Activated CD4-positive, alpha-beta T cell treated with anti-CD3 and anti-CD28 coated beads for 36 hours (primary cell): ENCODE measurements around the gene PRSS33. TPM values are rescaled to one million over a fixed set of nuclear protein-coding genes. Genes with fewer than 3 reads are reported as not detected.

Experiments used
- ATAC-seq: fragments of 200-7000 bp; cut with Tn5 transposase; one replicate; pipeline ENCODE4 v1.10.0; 2021; ENCODE audit warnings: mild to moderate bottlenecking, moderate library complexity
- CTCF ChIA-PET: fragments of 350-600 bp; sonication (Branson Sonifier 250); formaldehyde crosslinking; loops from one replicate; lab custom pipeline; 2021; ENCODE audit warnings: antibody characterized with exemption; lab: Charles Lee
- POLR2A ChIA-PET: fragments of 350-600 bp; sonication (Branson Sonifier 250); formaldehyde crosslinking; loops from one replicate; lab custom pipeline; 2021; ENCODE audit warnings: antibody characterized with exemption, inconsistent platforms; lab: Charles Lee
- DNase-seq: peaks from one replicate; pipeline ENCODE4 v3.0.0-alpha.2; 2020
- H3K27ac Mint-ChIP-seq: one replicate; pipeline ENCODE4 v1.8.0; 2021; ENCODE audit warnings: mixed read lengths
- H3K27me3 Mint-ChIP-seq: one replicate; pipeline ENCODE4 v1.8.0; 2021; ENCODE audit warnings: mixed read lengths
- H3K36me3 Mint-ChIP-seq: one replicate; pipeline ENCODE4 v1.8.0; 2021; ENCODE audit warnings: low read depth, mixed read lengths
- H3K4me1 Mint-ChIP-seq: one replicate; pipeline ENCODE4 v1.8.0; 2021; ENCODE audit warnings: mixed read lengths
- H3K4me3 Mint-ChIP-seq: one replicate; pipeline ENCODE4 v1.8.0; 2021; ENCODE audit warnings: mild to moderate bottlenecking, moderate library complexity, mixed read lengths
- H3K9me3 Mint-ChIP-seq: one replicate; pipeline ENCODE4 v1.8.0; 2021; ENCODE audit warnings: low read depth, mixed read lengths
- intact Hi-C, 2 experiments: fragments of 100-400 bp; cut with DNase I in 1 of 2; cut with micrococcal nuclease in 1 of 2; formaldehyde crosslinking; loops; one replicate each; pipeline versions ENCODE4 v1.14.2 to v1.15.1; 2022 to 2024; cut with DNase I, micrococcal nuclease
- total RNA-seq, 2 experiments: library from RNA; stranded (reverse); gene quantifications; one replicate each; pipeline ENCODE4 v1.2.3, GENCODE V29; 2021

Gene PRSS33
- total RNA-seq, 2 experiments from 2014 or later: not detected

GRCh38 chr16:2779978-2780898, 7.1 kb downstream of the PRSS33 start:
- POLR2A ChIA-PET: interaction anchor here (1.1 kb wide), 1 partner anchor 22 kb away, joined by 6 read pairs; no protein-coding TSS in a partner anchor

GRCh38 chr16:2779151-2779920, 8.0 kb downstream of the PRSS33 start:
- ATAC-seq: no peak

More at GRCh38 chr16:2779978-2780898, 7.1 kb downstream of the PRSS33 start:
- ATAC-seq (no peak), DNase-seq (no peak)
- H3K27ac Mint-ChIP-seq: no peak overlapping the region
- H3K4me3 Mint-ChIP-seq: no peak overlapping the region
- CTCF ChIA-PET: interaction anchor here (0.6 kb wide), 1 partner anchor 19 kb away, joined by 4 read pairs; no protein-coding TSS in a partner anchor
- H3K27me3 Mint-ChIP-seq: no peaks in the 10 kb centered on the region
- peaks cover 3% of the 10 kb centered on the region for H3K36me3 Mint-ChIP-seq
- intact Hi-C loops: loop anchor here (5.0 kb wide), 2 partner anchors 87 to 242 kb away; partner anchors contain the start of genes HCFC1R1 (in 1 of the 2), THOC6 (in 1 of the 2) and TNFRSF12A (in 1 of the 2)
- peaks cover 25% of the 10 kb centered on the region for H3K4me1 Mint-ChIP-seq
- no peaks in the 10 kb centered on the region for H3K9me3 Mint-ChIP-seq

GRCh38 chr16:2778630-2778958, 8.8 kb downstream of the PRSS33 start:
- ChIA-PET POLR2A (interaction anchor here (1.1 to 6.3 kb wide), 2 partner anchors 26 to 104 kb away, joined by 4 to 26 read pairs; partner anchors contain the start of genes FLYWCH2 and SRRM2), CTCF (interaction anchor here (0.7 to 1.2 kb wide), 3 partner anchors 22 to 67 kb away, joined by 3 to 4 read pairs (median 3); no protein-coding TSS in a partner anchor)
- Mint-ChIP-seq H3K4me3 (peak overlapping the region; percentile 95), H3K9me3 (no peaks in the 10 kb centered on the region), H3K4me1 (peaks cover 24% of the 10 kb centered on the region), H3K27ac (peak overlapping the region; percentile 96), H3K27me3 (no peaks in the 10 kb centered on the region), H3K36me3 (peaks cover 3% of the 10 kb centered on the region)
- no peak for ATAC-seq
- no peak for DNase-seq
- intact Hi-C loops: loop anchor here (5.0 kb wide), 2 partner anchors 89 to 244 kb away; partner anchors contain the start of genes HCFC1R1 (in 1 of the 2), THOC6 (in 1 of the 2) and TNFRSF12A (in 1 of the 2)

More at GRCh38 chr16:2779151-2779920, 8.0 kb downstream of the PRSS33 start:
- CTCF ChIA-PET: interaction anchor here (0.6 to 1.2 kb wide), 2 partner anchors 18 to 21 kb away, joined by 4 read pairs; no protein-coding TSS in a partner anchor
- intact Hi-C loops: loop anchor here (5.0 kb wide), 2 partner anchors 88 to 243 kb away; partner anchors contain the start of genes HCFC1R1 (in 1 of the 2), THOC6 (in 1 of the 2) and TNFRSF12A (in 1 of the 2)
- peaks cover 24% of the 10 kb centered on the region for H3K4me1 Mint-ChIP-seq
- POLR2A ChIA-PET: interaction anchor here (1.1 to 6.3 kb wide), 2 partner anchors 27 to 104 kb away, joined by 4 to 26 read pairs; partner anchors contain the start of genes FLYWCH2 and SRRM2
- no peak overlapping the region for H3K4me3 Mint-ChIP-seq
- H3K27ac Mint-ChIP-seq: peak overlapping the region; percentile 17
- H3K9me3 Mint-ChIP-seq: no peaks in the 10 kb centered on the region
- peaks cover 3% of the 10 kb centered on the region for H3K36me3 Mint-ChIP-seq
- no peaks in the 10 kb centered on the region for H3K27me3 Mint-ChIP-seq
- no peak for DNase-seq

- H3K4me3 Mint-ChIP-seq: peak overlapping the region; percentile 95
- H3K27ac Mint-ChIP-seq: peak overlapping the region; percentile 96
- H3K9me3 Mint-ChIP-seq: no peaks in the 10 kb centered on the region
- ATAC-seq (peak; percentile 34), DNase-seq (peak; percentile 41)
- H3K4me1 Mint-ChIP-seq: peaks cover 24% of the 10 kb centered on the region
- peaks cover 3% of the 10 kb centered on the region for H3K36me3 Mint-ChIP-seq
- intact Hi-C loops: loop anchor here (1.0 to 5.0 kb wide), 11 partner anchors 25 to 510 kb away; partner anchors contain the start of genes HCFC1R1 (in 1 of the 2), KCTD5 (in 1 of the 2), RNPS1 (in 1 of the 2) and SRRM2 (in 1 of the 2)
- H3K27me3 Mint-ChIP-seq: no peaks in the 10 kb centered on the region
- ChIA-PET CTCF (interaction anchor here (0.7 to 1.2 kb wide), 4 partner anchors 23 to 184 kb away, joined by 3 to 4 read pairs (median 3); no protein-coding TSS in a partner anchor), POLR2A (interaction anchor here (1.1 to 6.3 kb wide), 2 partner anchors 25 to 105 kb away, joined by 4 to 26 read pairs; partner anchors contain the start of genes FLYWCH2 and SRRM2)
Measured at GRCh38 chr16:2777903-2778629, 9.3 kb downstream of the PRSS33 start.

GRCh38 chr16:2777231-2777902, 10.0 kb downstream of the PRSS33 start, which contains the start of gene ELOB:
Gene ELOB (minus strand): TSS chr16:2777280. CDS start chr16:2777239, 41 bp downstream.
- H3K36me3 Mint-ChIP-seq: peaks cover 6% of the 10 kb centered on the region
- POLR2A ChIA-PET: interaction anchor here (3.7 to 6.3 kb wide), 2 partner anchors 21 to 25 kb away, joined by 8 to 26 read pairs; partner anchors contain the start of gene SRRM2
- peak; percentile 95 for DNase-seq
- CTCF ChIA-PET: interaction anchor here (1.1 kb wide), 1 partner anchor 185 kb away, joined by 3 read pairs; no protein-coding TSS in a partner anchor
- no peaks in the 10 kb centered on the region for H3K27me3 Mint-ChIP-seq
- peak within 1 kb of the TSS; percentile 96 for H3K27ac Mint-ChIP-seq
- peak; percentile 94 for ATAC-seq
- H3K4me1 Mint-ChIP-seq: peaks cover 26% of the 10 kb centered on the region
- H3K4me3 Mint-ChIP-seq: peak within 1 kb of the TSS; percentile 95
- no peaks in the 10 kb centered on the region for H3K9me3 Mint-ChIP-seq
- intact Hi-C loops: loop anchor here (1.0 to 5.0 kb wide), 11 partner anchors 24 to 509 kb away; partner anchors contain the start of genes HCFC1R1 (in 1 of the 2), KCTD5 (in 1 of the 2), RNPS1 (in 1 of the 2) and SRRM2 (in 1 of the 2)

GRCh38 chr16:2776500-2777139, 10.7 kb downstream of the PRSS33 start:
- peak overlapping the region; percentile 95 for H3K4me3 Mint-ChIP-seq
- CTCF ChIA-PET: no interaction called here
- peaks cover 10% of the 10 kb centered on the region for H3K36me3 Mint-ChIP-seq
- no peaks in the 10 kb centered on the region for H3K27me3 Mint-ChIP-seq
- ATAC-seq: peak; percentile 27
- peak overlapping the region; percentile 94 for H3K27ac Mint-ChIP-seq
- intact Hi-C loops: loop anchor here (1.0 to 5.0 kb wide), 11 partner anchors 23 to 508 kb away; partner anchors contain the start of genes HCFC1R1 (in 1 of the 2), KCTD5 (in 1 of the 2), RNPS1 (in 1 of the 2) and SRRM2 (in 1 of the 2)
- POLR2A ChIA-PET: interaction anchor here (0.7 to 6.3 kb wide), 3 partner anchors 17 to 24 kb away, joined by 8 to 26 read pairs (median 8); partner anchors contain the start of gene SRRM2
- H3K9me3 Mint-ChIP-seq: no peaks in the 10 kb centered on the region
- DNase-seq: peak; percentile 69
- peaks cover 26% of the 10 kb centered on the region for H3K4me1 Mint-ChIP-seq

GRCh38 chr16:2775765-2776499, 11.4 kb downstream of the PRSS33 start:
- CTCF ChIA-PET: interaction anchor here (0.6 kb wide), 1 partner anchor 255 kb away, joined by 3 read pairs; no protein-coding TSS in a partner anchor
- ATAC-seq (no peak), DNase-seq (no peak)
- intact Hi-C loops: loop anchor here (2.0 to 5.0 kb wide), 5 partner anchors 91 to 246 kb away; partner anchors contain the start of genes HCFC1R1 (in 1 of the 2), KCTD5 (in 1 of the 2), THOC6 (in 1 of the 2) and TNFRSF12A (in 1 of the 2)
- H3K4me3 Mint-ChIP-seq: peak overlapping the region; percentile 95
- H3K27ac Mint-ChIP-seq: peak overlapping the region; percentile 94
- H3K36me3 Mint-ChIP-seq: peaks cover 16% of the 10 kb centered on the region
- POLR2A ChIA-PET: interaction anchor here (0.7 to 6.3 kb wide), 4 partner anchors 12 to 23 kb away, joined by 3 to 26 read pairs (median 8); partner anchors contain the start of gene SRRM2
- no peaks in the 10 kb centered on the region for H3K9me3 Mint-ChIP-seq
- H3K27me3 Mint-ChIP-seq: no peaks in the 10 kb centered on the region
- peaks cover 26% of the 10 kb centered on the region for H3K4me1 Mint-ChIP-seq

GRCh38 chr16:2775131-2775716, 12.1 kb downstream of the PRSS33 start:
- Mint-ChIP-seq H3K4me1 (peaks cover 26% of the 10 kb centered on the region), H3K4me3 (peak overlapping the region; percentile 95), H3K27ac (no peak overlapping the region), H3K9me3 (no peaks in the 10 kb centered on the region), H3K36me3 (peaks cover 23% of the 10 kb centered on the region), H3K27me3 (no peaks in the 10 kb centered on the region)
- intact Hi-C loops: loop anchor here (5.0 kb wide), 2 partner anchors 92 to 247 kb away; partner anchors contain the start of genes HCFC1R1 (in 1 of the 2), THOC6 (in 1 of the 2) and TNFRSF12A (in 1 of the 2)
- ChIA-PET POLR2A (interaction anchor here (0.8 to 6.3 kb wide), 4 partner anchors 10 to 23 kb away, joined by 3 to 26 read pairs (median 7); partner anchors contain the start of gene SRRM2), CTCF (no interaction called here)
- no peak for DNase-seq
- no peak for ATAC-seq
